Cardiac septum (tissue), 1 donor: ENCODE measurements around the gene TSPYL2. TPM values are rescaled to one million over a fixed set of nuclear protein-coding genes. Genes with fewer than 3 reads are reported as not detected.

Experiments
- DNase-seq: peaks from one replicate; pipeline ENCODE4 v3.0.0-alpha.2; 2020; ENCODE audit warnings: low spot score
- intact Hi-C: fragments of 100-400 bp; cut with DNase I; formaldehyde crosslinking; loops from one replicate; pipeline ENCODE4 v1.14.0; 2022
- total RNA-seq: library from RNA; stranded (reverse); fragmentation: NEBNext Ultra II Directional; extraction: Animal tissue kit (Norgen Biotek cat#: 25700); gene quantifications from one replicate; pipeline ENCODE4 v1.2.1, GENCODE V29; 2021
- donor health status: DM: no; HTN: no; CAD: no.

Gene TSPYL2
- total RNA-seq, 1 donor from 2014 or later: 34.2 TPM

DNA sequence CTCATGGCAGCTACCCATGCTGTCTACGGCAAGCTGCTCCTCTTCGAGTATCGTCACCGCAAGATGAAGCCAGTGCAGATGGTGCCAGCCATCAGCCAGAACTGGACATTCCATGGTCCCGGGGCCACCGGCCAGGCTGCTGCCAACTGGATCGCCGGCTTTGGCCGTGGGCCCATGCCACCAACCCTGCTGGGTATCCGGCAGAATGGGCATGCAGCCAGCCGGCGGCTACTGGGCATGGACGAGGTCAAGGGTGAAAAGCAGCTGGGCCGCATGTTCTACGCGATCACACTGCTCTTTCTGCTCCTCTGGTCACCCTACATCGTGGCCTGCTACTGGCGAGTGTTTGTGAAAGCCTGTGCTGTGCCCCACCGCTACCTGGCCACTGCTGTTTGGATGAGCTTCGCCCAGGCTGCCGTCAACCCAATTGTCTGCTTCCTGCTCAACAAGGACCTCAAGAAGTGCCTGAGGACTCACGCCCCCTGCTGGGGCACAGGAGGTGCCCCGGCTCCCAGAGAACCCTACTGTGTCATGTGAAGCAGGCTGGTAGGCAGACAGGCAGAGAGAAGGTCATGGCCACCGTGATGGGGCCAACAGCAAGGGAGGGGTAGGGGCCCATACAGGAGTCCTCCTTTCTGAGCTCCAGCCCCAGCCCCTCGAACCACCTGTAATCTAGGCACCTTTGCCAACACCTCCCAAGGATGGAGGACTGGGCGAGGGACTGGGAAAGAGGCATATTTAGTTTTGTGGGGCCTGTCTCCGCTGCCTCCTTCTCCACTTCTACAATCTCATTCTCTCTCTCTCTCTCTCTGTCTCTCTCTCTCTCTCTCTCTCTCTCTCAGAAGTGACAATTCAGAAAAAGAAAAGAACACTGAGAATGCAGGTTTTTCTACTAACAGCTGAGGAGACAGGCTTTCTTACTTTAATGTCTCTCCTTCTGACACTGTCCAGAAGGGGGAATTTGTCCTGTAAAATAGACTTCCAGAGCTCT lies 4.7 kb upstream of the TSPYL2 start:
- DNase-seq: no peak
- intact Hi-C loops: no loop called here

DNA sequence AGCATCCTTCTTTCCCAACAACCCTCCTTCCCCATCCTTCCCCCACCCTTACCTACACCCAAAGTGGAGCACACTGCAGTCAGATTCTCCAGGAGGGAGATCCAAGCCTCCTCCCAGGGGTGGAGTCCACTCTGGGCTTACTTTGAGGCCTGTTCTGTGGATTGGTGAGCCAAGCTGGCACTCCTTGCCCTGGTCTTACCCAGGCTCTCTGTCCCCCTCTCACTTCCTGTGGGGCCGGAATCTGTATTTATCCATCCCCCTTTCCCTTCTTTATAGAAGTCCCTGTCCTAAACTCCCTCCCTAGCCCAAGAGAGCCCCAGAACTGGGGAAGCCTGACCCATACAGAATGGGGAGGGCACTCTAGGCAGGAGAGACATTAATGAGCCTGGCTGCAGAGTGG lies 3.2 kb upstream of the TSPYL2 start:
- no peak for DNase-seq
- intact Hi-C loops: no loop called here

DNA sequence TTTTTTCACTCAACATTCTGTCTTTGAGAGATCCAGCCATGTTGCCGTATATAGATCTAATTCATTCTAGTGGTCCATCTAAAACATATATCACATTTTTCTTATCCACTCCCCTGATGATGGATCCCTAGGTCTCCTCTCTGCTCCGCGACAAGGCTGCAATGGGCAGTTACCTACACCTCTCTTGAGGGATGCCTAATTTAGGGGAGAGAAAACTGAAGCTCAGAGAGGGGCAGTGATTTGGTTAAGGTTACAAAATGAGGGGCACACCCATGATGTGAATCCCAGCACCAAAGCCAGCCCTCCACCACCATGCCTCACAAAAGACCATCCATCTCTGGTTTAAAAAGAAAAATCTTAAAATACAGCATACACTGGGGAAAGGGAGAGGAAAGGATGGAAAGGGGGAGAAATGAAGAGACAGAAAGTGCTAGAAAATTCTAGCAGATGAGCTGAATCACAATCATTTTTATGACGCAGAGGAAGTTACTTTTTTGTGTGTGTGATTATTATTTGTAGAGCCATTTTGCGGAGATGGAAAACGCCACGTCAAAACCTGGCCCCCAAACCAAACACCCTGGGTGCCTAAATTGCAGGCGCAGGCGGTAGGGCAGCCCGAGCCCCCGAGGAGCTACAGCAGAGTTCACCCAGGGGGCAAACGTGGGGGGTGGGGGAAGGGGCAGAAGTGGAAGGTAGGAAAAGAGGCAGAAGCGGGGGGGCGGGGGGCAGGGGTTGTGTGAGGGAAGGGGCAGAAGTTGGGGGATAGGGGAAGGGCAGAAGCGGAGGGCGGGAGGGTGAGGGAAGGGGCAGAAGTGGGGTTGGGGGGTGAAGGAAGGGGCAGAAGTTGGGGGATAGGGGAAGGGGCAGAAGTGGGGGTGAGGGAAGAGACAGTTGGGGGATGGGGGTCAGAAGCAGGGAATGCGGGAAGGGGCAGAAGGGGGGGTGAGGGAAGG lies 1.3 kb upstream of the TSPYL2 start:
- no peak for DNase-seq
- intact Hi-C loops: no loop called here

DNA sequence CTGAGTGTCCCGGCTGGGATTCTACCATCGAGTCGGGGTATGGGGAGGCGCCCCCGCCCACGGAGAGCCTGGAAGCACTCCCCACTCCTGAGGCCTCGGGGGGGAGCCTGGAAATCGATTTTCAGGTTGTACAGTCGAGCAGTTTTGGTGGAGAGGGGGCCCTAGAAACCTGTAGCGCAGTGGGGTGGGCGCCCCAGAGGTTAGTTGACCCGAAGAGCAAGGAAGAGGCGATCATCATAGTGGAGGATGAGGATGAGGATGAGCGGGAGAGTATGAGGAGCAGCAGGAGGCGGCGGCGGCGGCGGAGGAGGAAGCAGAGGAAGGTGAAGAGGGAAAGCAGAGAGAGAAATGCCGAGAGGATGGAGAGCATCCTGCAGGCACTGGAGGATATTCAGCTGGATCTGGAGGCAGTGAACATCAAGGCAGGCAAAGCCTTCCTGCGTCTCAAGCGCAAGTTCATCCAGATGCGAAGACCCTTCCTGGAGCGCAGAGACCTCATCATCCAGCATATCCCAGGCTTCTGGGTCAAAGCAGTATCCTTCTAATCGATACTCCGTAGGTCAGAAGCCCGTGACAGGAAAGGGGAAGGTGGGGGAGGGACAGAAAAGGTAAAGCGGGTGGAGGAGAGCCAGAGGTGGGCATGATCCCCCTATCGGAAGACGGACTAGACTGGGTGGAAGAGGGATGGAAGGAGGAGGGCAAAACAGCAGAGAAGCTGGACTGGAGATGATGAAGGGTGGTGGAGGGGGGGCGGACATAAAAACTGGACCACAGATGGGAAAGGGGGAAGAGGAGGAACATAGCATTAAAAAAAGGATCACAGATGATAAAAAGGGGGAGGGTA lies 828 bp downstream of the TSPYL2 start:
- intact Hi-C loops: no loop called here
- no peak for DNase-seq

DNA sequence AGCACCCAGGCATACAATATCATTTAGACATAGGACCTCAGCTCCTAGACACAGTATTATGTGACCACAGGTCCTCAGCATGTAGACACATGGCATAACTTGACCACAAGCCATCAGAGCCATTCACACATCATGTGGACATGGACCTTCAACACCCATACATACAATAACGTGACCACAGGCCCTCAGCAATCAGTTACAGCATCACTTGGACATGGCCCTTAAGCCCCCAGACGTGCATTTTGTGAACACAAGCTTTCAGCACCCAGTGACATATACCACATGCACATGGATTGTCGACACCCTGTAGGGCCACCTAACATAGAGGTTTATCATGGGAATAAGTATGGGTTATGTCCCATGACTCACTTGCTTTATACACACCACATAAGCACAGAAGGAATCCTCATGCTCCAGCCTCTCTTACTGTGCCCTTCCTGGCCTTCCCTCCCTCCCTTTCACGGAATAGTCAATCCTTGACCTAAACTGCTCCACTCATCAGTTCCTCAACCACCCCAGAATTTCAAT lies 1.9 kb downstream of the TSPYL2 start:
- DNase-seq: no peak
- intact Hi-C loops: no loop called here

DNA sequence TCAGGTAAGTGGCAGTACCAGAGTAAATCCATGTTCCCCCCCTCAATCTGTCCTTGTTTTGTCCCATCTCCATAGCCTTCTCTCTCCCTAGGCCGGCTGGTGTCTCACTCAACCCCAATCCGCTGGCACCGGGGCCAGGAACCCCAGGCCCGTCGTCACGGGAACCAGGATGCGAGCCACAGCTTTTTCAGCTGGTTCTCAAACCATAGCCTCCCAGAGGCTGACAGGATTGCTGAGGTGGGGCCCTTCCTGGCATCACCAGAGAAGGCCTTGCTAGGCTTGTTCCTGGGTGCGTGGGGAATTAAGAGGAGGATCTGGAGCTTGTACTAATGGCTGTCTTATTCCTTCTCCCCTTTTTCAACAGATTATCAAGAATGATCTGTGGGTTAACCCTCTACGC lies 2.7 kb downstream of the TSPYL2 start:
- intact Hi-C loops: no loop called here

DNA sequence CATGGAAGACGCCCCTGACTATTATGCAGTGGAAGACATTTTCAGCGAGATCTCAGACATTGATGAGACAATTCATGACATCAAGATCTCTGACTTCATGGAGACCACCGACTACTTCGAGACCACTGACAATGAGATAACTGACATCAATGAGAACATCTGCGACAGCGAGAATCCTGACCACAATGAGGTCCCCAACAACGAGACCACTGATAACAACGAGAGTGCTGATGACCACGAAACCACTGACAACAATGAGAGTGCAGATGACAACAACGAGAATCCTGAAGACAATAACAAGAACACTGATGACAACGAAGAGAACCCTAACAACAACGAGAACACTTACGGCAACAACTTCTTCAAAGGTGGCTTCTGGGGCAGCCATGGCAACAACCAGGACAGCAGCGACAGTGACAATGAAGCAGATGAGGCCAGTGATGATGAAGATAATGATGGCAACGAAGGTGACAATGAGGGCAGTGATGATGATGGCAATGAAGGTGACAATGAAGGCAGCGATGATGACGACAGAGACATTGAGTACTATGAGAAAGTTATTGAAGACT lies 3.6 kb downstream of the TSPYL2 start:
- DNase-seq: no peak
- intact Hi-C loops: no loop called here

More for the DNA sequence above, 2.7 kb downstream of the TSPYL2 start:
- DNase-seq: no peak

DNA sequence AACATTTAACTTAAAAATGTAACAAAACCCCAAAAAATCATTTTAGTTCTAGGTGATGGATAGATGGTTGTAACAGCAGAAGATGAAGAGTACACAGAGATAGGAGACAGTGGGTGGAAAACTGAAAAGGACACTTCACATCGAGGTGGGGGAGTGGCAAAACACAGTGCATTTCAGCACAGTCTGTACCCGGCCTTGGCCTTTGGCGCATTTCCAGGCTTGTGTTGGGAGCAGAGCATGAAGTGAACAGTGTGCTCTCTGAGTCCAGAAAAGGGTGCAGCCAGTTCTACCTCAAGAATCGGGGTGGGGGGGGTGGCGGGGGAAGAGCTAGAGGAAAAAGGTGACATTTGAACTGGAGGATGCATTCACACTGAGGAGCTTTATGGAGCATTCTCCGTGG lies 4.3 kb downstream of the TSPYL2 start:
- intact Hi-C loops: no loop called here
- no peak for DNase-seq

DNA sequence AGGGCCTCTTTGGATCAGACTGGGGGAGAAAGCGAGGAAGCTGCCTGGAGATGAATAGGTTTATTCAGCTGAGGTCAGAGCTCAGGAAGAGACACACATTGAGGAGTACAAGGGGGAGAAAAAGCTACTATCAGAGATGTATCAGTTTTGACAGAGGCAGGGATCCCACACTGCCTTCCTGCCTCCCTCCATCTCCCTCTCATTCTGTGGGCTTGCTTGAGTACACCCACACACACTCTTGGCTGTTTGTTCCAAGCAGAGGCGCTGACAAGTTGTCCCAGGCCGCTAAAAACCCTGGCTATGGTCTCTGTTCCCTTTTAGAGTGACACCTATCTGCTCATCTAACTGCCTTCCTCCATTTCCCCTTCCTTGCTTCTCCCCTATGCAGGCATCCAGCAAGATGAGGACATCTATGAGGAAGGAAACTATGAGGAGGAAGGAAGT lies 5.2 kb downstream of the TSPYL2 start:
- intact Hi-C loops: no loop called here
- DNase-seq: no peak

DNA sequence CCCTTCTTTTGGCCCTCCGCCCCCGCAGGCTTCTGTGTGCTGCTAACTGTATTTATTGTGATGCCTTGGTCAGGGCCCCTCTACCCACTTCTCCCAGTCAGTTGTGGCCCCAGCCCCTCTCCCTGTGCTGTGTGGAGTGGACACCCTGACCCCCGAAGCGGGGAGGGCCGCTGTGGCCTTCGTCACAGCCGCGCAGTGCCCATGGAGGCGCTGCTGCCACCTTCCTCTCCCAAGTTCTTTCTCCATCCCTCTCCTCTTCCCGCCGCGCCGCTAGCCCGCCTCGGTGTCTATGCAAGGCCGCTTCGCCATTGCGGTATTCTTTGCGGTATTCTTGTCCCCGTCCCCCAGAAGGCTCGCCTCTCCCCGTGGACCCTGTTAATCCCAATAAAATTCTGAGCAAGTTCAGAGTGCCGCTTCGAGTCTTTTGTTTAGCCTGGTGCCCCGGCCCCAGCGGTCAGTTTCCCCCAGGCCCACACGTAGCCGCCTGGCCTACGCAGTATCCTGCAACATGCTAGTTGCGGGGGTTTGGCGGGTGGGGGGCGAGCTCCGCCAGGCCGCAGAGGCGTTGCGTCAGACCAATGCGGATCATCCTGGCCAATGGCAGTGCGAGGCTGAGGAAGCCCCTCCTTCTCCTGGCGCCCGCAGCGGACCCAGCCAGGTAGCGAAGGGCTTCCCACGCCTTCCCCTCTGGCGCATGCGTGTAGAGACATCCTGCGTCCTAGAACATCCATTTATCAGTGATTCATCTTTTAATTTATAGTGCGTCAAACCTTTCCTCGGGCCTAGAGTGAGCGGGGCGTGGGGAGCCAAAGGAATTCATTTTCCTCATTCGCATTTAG lies 6.2 kb downstream of the TSPYL2 start:
- intact Hi-C loops: loop anchor here (2.0 kb wide), 1 partner anchor 18 kb away; no protein-coding TSS in a partner anchor
- peak; percentile 84 for DNase-seq

DNA sequence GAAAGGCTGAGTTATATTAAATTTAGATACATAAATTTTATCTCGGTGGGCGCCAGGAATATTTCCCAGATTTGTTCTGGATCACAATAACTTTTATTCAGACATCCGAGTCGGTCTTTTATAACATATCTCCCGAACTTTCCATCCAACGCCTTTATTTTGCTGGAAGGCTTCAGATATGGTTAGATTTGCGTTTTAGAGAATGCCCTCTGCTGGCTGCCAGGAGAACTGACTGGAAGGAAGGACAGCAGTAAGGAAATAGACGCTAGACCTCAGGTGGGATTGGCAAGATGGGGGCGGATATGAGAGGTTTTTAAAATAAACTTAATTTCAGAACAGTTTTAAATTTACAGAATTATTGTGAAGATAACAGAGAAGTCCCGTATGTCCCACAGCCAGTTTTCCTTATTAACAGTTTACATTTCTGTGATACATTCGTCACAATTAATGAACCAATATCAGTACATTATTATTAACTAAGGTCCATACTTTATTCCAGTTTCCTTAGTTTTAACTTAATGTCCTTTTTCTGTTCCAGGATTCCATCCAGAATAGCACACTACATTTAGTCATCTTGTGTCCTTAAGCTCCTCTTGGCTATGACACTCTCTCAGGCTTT lies 7.2 kb downstream of the TSPYL2 start:
- DNase-seq: no peak

DNA sequence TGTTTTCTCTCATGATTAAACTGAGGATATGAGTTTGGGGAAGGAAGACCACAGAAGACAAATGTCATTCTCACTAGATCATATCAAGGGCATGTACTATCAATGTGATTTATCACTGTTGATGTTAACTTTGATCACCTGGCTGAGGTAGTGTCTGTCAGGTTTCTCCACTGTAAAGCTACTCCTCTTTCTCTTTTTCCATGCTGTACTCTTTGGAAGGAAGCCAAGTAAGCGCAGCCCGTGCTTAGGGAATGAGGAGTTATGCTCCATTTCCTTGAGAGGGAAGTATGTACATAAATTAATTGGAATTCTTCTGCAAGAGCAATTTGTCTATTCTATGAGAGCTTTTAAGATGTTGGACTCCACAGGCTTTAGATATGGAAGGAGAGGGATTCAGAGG lies 7.8 kb downstream of the TSPYL2 start:
- intact Hi-C loops: loop anchor here (2.0 to 10.0 kb wide), 2 partner anchors 19 to 135 kb away; partner anchors contain the start of gene KDM5C
- DNase-seq: no peak

More for the DNA sequence above, 7.2 kb downstream of the TSPYL2 start:
- intact Hi-C loops: loop anchor here (2.0 kb wide), 1 partner anchor 19 kb away; no protein-coding TSS in a partner anchor

DNA sequence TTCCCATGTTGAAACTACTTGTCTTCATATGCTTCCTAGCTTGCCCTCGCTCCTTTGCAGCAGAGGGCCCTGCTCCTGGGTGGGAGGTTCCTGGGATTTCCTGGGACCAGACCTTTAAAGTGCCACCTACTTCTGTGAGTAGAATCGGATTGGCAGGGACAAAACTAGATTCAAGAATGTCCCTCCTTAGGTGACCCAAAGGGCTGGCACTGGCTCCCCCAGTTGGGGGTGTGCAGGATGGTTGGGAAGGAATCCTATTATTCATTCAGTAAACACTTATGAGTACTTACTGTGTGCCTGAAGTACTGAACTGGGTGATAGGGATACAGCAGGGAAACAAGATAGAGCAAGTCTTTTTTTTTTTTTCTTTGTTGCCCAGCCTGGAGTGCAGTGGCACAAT lies 9.2 kb downstream of the TSPYL2 start:
- intact Hi-C loops: loop anchor here (10.0 kb wide), 1 partner anchor 133 kb away; the partner anchor contains the start of gene KDM5C
- DNase-seq: no peak

DNA sequence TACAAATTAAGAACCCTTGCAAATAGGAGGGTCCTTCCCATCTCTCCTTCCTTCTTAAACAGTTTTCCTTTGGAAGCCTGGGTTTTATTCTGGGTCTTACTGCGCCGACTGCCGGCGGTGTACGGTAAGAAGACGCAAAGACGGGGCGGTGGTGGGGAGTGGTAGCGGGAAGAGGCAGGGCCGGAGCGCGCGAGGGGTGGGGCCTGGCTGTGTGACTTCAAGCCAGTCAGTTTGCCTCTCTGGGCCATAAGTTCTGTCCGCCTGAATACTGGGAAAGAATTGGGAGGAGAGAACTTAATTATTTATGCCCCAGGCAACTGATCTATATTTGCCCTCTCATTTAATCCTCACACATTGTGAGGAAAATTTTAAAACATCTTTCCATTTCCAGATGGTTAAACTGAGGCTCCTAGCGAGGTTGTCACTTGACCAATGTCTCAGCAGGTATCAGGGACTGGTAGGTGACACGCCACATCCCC lies 11.0 kb downstream of the TSPYL2 start:
- DNase-seq: peak; percentile 88
- intact Hi-C loops: loop anchor here (10.0 kb wide), 1 partner anchor 132 kb away; the partner anchor contains the start of gene KDM5C

DNA sequence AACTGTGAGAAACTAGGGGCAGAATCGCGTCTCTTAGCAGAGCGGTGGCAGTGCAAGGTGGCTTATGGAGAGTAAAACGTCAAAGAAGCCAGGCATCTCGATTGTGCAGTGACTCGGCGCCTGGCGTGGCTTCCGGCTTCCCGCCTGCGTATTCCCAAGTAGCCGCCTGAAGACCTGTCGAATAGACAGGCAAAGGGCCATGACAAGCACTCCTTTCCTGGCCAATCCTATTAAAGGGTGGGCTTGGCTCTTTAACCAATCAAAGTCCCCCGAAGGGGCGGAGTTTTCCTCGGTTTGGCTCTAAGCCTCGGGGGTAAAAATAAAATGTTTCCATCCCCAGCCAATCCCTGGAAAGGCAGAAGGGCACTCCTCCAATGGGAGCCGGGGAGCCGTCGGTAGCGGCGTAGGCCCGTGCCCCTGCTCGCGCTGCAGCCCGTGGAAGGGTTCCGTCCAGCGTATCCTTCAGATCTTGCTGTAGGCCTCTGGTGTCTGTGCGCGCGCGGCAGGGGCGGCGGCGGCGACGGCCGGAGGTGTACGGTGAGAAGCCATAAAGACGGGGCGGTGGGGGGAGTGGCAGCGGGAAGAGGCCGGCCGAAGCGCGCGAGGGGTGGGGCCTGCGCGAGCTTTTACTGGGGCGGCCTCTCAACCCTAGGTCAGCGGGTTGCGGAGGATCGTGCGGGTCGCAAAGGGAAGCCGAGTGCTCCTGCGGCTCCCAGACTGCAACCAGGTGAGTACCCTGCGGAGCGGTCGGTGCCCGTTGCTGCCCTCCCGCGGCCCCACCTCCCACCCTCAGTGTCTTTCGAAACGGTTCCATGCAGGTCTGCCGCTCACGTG lies 11.8 kb downstream of the TSPYL2 start, which contains the start of gene KANTR:
Gene KANTR, plus strand, starts transcription at position 395 of the 834 bp plus-strand sequence. CDS start 30,131 bp downstream, outside the sequence.
- DNase-seq: peak; percentile 89
- intact Hi-C loops: loop anchor here (10.0 kb wide), 1 partner anchor 131 kb away; the partner anchor contains the start of gene KDM5C

DNA sequence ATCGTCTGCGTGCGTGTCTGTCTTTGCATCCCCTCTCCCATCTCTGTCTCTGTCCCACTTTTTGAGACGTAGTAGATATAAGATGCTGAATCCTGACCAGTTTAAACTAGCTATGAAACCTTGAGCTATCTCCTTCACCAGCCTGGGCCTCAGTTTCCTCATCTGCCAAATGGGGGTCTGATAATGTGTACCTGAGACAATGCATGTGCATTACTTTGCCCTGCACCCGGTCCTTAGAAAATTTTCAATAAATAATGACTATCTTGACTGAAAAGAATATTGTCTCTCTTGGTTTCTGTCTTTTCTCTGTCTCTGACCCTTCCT lies 12.4 kb downstream of the TSPYL2 start:
- intact Hi-C loops: loop anchor here (10.0 kb wide), 1 partner anchor 130 kb away; the partner anchor contains the start of gene KDM5C

More for the DNA sequence above, 12.4 kb downstream of the TSPYL2 start:
- no peak for DNase-seq
